Endodermal cell (in vitro differentiated cells): ENCODE results near the gene ZNF500. TPM values are rescaled to one million over a fixed set of nuclear protein-coding genes. Genes with fewer than 3 reads are reported as not detected.

Source experiments
- DNase-seq: peaks from one replicate; pipeline ENCODE4 v3.0.0-alpha.2; 2017
- H3K27ac ChIP-seq: 2 replicates; pipeline ENCODE4 v1.5.1; 2013; ENCODE audit warnings: mild to moderate bottlenecking, low read depth, low read length, moderate library complexity
- H3K27me3 ChIP-seq: 2 replicates; pipeline ENCODE4 v1.6.1; 2013; ENCODE audit warnings: mild to moderate bottlenecking, low read length, moderate library complexity; ENCODE audit not compliant: insufficient read depth, control insufficient read depth, poor library complexity, severe bottlenecking
- H3K36me3 ChIP-seq: 2 replicates; pipeline ENCODE4 v1.7.0; 2013; ENCODE audit warnings: mild to moderate bottlenecking, low read length, moderate library complexity; ENCODE audit not compliant: control insufficient read depth, insufficient read depth
- H3K4me1 ChIP-seq: one replicate; pipeline ENCODE4 v1.7.0; 2013; ENCODE audit warnings: low read length; ENCODE audit not compliant: control insufficient read depth, insufficient read depth
- H3K4me3 ChIP-seq: 2 replicates; pipeline ENCODE4 v1.5.1; 2013; ENCODE audit warnings: mild to moderate bottlenecking, low read length, moderate library complexity
- H3K9ac ChIP-seq: 2 replicates; pipeline ENCODE4 v1.6.1; 2013; ENCODE audit warnings: mild to moderate bottlenecking, low read length, moderate library complexity; ENCODE audit not compliant: poor library complexity, severe bottlenecking; ENCODE audit errors: extremely low read depth
- H3K9me3 ChIP-seq: 2 replicates; pipeline ENCODE4 v1.6.1; 2013; ENCODE audit warnings: mild to moderate bottlenecking, low read length, moderate library complexity; ENCODE audit not compliant: control insufficient read depth
- H3K27ac Mint-ChIP-seq: 2 replicates; pipeline ENCODE4 v1.8.0; 2020; ENCODE audit warnings: mixed read lengths
- H3K27me3 Mint-ChIP-seq: 2 replicates; pipeline ENCODE4 v1.8.0; 2021; ENCODE audit warnings: mild to moderate bottlenecking, mixed read lengths; ENCODE audit not compliant: insufficient read depth
- H3K36me3 Mint-ChIP-seq: 2 replicates; pipeline ENCODE4 v1.8.0; 2020; ENCODE audit warnings: low read depth, mixed read lengths
- H3K4me1 Mint-ChIP-seq: 2 replicates; pipeline ENCODE4 v1.8.0; 2020; ENCODE audit warnings: mixed read lengths
- H3K4me3 Mint-ChIP-seq: 2 replicates; pipeline ENCODE4 v1.8.0; 2020; ENCODE audit warnings: mild to moderate bottlenecking, moderate library complexity, mixed read lengths
- H3K9me3 Mint-ChIP-seq: 2 replicates; pipeline ENCODE4 v1.8.0; 2020; ENCODE audit warnings: mild to moderate bottlenecking, mixed read lengths
- CTCF ChIP-seq: fragments of 200-600 bp; sonication (generic); conservative IDR thresholded peaks from 2 replicates; pipeline ENCODE4 v1.5.0; 2021; ENCODE audit warnings: antibody characterized with exemption, mild to moderate bottlenecking
- WGBS, 2 experiments: methylation state at CpG; one replicate each; pipeline versions ENCODE4 v1.1.5 to v1.1.7; 2013; ENCODE audit warnings: missing lambda C conversion rate in 2 of 2, mixed read lengths in 1 of 2; ENCODE audit not compliant: insufficient coverage in 1 of 2, insufficient read length in 1 of 2; 5-methylcytosine and 5-hydroxymethylcytosine counted together
- total RNA-seq, 2 donors: library from RNA; stranded (reverse); fragmentation: NEBNext Ultra II Directional in 1 of 2; extraction: Animal tissue kit (Norgen Biotek cat#: 25700) in 1 of 2; gene quantifications; 2 replicates in 1 of 2; 3 replicates in 1 of 2; pipeline ENCODE4 v1.2.1, GENCODE V29; 2021

ZNF500 gene
- total RNA-seq, 2 donors from 2014 or later = 17.2 to 21.6 TPM

- Mint-ChIP-seq H3K36me3 (peaks cover 52% of the 10 kb centered on the region), H3K27me3 (no peaks in the 10 kb centered on the region), H3K9me3 (no peaks in the 10 kb centered on the region), H3K4me3 (no peak overlapping the region), H3K27ac (no peak overlapping the region), H3K4me1 (peaks cover 10% of the 10 kb centered on the region)
- H3K9ac ChIP-seq = no peak overlapping the region
- 94 to 98% methylated on average over 7 of the region's 7 CpGs for WGBS, 2 experiments
- no peak overlapping the region for H3K4me3 ChIP-seq
- no peaks in the 10 kb centered on the region for H3K27me3 ChIP-seq
- no peak for DNase-seq
- no peaks in the 10 kb centered on the region for H3K9me3 ChIP-seq
- H3K36me3 ChIP-seq = peaks cover 48% of the 10 kb centered on the region
- no peaks in the 10 kb centered on the region for H3K4me1 ChIP-seq
- no peak for TF ChIP-seq CTCF
- no peak overlapping the region for H3K27ac ChIP-seq
These were observed 3.2 kb downstream of the ZNF500 start for GRCh38 chr16:4763791-4764190.

DNA sequence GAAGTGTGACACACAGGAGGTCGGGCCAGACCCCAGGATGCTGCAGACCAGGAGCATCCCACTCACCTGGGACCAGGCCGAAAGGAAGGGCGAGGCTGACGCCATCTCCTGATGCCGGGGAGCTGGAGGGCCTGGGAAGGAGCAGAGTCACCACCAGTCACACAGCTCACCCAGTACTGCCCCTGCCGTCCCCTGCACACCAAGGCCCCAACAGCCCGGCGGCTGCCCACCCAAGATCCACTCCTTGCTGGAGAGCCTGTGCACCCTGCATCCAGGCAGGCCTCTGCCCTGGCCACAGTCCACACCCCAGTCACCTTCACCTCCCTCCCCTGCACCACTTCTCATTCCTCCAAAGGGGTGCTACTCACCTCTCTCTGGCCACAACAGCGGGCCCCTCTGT is 4.8 kb downstream of the ZNF500 start:
- no peak overlapping the region for H3K4me3 Mint-ChIP-seq
- no peaks in the 10 kb centered on the region for H3K9me3 ChIP-seq
- no peak overlapping the region for H3K9ac ChIP-seq
- H3K36me3 Mint-ChIP-seq = peaks cover 63% of the 10 kb centered on the region
- no peak for TF ChIP-seq CTCF
- 78 to 93% methylated on average over 3 to 9 of the region's 9 CpGs for WGBS, 2 experiments
- H3K27me3 Mint-ChIP-seq = no peaks in the 10 kb centered on the region
- peaks cover 51% of the 10 kb centered on the region for H3K36me3 ChIP-seq
- H3K4me3 ChIP-seq = no peak overlapping the region
- no peaks in the 10 kb centered on the region for H3K4me1 ChIP-seq
- no peak for DNase-seq
- no peaks in the 10 kb centered on the region for H3K27me3 ChIP-seq
- peaks cover 7% of the 10 kb centered on the region for H3K4me1 Mint-ChIP-seq
- H3K27ac Mint-ChIP-seq = no peak overlapping the region
- H3K27ac ChIP-seq = no peak overlapping the region
- H3K9me3 Mint-ChIP-seq = no peaks in the 10 kb centered on the region

GRCh38 chr16:4760221-4760910 is 6.6 kb downstream of the ZNF500 start:
- WGBS, 2 experiments = 95 to 96% methylated on average over 11 to 23 of the region's 23 CpGs
- peak; percentile 16 for TF ChIP-seq CTCF
- H3K27ac Mint-ChIP-seq = no peak overlapping the region
- Histone ChIP-seq H3K9me3 (peaks cover 11% of the 10 kb centered on the region), H3K27ac (no peak overlapping the region), H3K4me1 (no peaks in the 10 kb centered on the region), H3K27me3 (no peaks in the 10 kb centered on the region), H3K9ac (no peak overlapping the region), H3K4me3 (no peak overlapping the region), H3K36me3 (peaks cover 68% of the 10 kb centered on the region)
- H3K36me3 Mint-ChIP-seq = peaks cover 79% of the 10 kb centered on the region
- no peak overlapping the region for H3K4me3 Mint-ChIP-seq
- H3K9me3 Mint-ChIP-seq = peaks cover 11% of the 10 kb centered on the region
- H3K4me1 Mint-ChIP-seq = no peaks in the 10 kb centered on the region
- no peaks in the 10 kb centered on the region for H3K27me3 Mint-ChIP-seq
- DNase-seq = no peak
